ENCODE measurements around the gene FGF9. TPM values are rescaled to one million over a fixed set of nuclear protein-coding genes. Genes with fewer than 3 reads are reported as not detected.

Gene FGF9
- total RNA-seq, 1 donor from 2014 or later: 0.75 TPM

DNA sequence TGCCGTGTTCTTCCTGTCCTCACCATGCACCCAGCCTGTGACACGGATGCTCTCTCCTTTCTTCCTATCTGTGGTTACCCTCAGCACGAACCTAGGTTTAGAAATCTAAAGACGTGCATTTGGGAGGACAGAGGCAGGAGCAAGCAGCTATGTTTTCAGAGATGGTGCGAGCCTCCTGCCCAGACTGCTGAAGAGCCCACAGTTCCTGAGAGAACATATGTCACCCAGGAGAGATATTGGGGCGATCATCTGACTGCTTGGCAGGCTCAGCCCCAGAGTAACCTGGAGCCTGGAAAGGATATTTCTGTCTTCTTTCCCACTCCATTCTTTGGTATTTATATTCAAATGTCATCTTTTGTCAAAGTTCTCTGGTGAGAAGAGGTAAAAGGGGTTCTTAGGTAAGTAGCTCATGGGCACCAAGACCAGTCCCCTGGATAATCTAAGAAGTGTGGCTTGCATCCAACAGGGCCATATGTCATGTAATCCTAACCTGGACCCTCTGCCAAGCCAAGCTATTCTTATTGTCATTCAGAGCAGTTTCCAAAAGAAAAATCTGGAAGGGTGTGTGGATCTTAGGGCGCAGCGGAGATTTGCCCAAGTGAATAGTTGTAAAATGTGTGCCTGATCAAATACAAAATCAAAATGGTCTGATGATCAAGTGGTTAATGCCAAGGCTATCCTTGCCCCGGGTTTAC, 59.5 kb downstream of the FGF9 start:
- H3K4me3 ChIP-seq (ENCODE audit: low read depth, low read length): no peak overlapping the region
- TF ChIP-seq CTCF (conservative IDR thresholded peaks at IDR 0.05; ENCODE audit: low read depth, low read length): no peak
- DNase-seq (ENCODE audit: low read depth): no peak

DNA sequence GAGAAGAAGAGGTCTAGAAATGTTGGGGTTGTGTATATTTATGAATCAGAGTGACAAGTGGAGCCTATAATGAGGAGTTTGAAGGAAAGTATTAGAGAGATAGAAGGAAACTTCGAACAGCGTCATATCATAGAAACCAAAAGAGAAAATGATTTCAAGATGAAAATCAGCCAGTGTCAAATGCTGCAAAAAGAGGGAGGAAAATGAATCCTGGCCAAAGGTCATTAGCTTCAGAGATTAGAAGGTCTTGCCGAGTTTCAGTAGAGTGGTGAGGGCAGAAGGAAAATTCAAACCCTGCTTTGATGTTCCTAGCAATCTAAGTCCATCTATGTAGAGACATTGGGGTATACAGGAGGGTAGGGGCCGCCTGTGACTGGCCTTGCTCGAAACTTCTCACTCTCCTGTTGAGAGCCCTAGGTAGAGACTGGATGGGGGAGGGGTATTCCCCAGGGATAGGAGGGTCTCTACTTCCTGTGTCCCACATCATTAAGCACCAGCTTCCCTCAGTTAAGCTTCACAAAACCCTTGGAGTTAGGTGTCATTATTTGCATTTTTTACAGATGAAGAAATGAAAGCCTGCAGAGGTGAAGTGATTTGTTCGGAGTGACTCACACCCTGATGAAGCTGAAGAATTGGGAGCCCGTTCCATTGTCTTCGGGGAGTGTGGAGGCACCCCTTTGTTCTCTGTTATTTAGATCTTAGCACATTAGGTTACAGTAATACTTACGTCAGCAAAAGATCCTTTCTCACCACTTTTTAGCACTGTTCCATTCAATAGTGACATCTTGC, 62.8 kb downstream of the FGF9 start:
- TF ChIP-seq CTCF (conservative IDR thresholded peaks at IDR 0.05; ENCODE audit: low read depth, low read length): no peak
- DNase-seq (ENCODE audit: low read depth): no peak
- no peak overlapping the region for H3K4me3 ChIP-seq (ENCODE audit: low read depth, low read length)

DNA sequence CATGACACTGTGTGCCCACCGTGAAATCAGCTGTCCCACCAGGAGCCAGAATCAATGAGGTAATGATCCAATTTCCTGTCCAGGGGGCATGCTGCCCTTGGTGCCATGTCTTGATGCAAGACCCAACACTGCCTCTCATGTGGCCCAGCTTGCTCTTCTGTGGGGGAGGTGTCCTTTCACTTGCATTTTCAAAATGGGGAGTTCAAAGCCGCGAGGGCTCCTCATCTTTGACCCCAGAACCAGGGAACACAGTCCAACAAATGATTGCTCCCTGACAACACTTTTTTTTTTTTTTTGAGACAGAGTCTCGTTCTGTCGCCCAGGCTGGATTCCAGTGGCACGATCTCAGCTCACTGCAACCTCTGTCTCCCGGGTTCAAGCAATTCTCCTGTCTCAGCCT, 64.1 kb downstream of the FGF9 start:
- DNase-seq (ENCODE audit: low read depth): no peak
- no peak overlapping the region for H3K4me3 ChIP-seq (ENCODE audit: low read depth, low read length)
- TF ChIP-seq CTCF (conservative IDR thresholded peaks at IDR 0.05; ENCODE audit: low read depth, low read length): no peak

GRCh38 chr13:21735701-21736401, 65.0 kb downstream of the FGF9 start:
- TF ChIP-seq CTCF (conservative IDR thresholded peaks at IDR 0.05; ENCODE audit: low read depth, low read length): no peak
- no peak overlapping the region for H3K4me3 ChIP-seq (ENCODE audit: low read depth, low read length)
- DNase-seq (ENCODE audit: low read depth): no peak

DNA sequence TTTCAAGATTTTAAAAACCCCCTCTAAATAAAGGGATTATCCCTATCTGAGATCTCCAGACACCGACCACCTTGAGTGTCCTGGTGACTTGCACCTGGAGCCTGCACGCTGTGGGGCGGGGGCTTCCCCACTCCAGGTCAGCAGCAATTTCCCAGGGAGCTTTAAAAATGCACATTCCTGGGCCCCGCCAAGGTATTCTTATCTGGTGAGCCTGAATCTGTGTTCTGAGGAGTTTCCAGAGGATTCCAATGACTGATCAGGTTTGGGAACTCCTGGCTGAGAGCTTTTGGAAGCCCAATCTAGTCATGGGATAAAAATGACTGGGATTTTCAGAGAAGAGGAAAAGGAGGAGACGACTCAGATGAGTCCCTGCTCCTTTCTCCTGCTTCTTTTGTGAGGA, 66.1 kb downstream of the FGF9 start:
- TF ChIP-seq CTCF (conservative IDR thresholded peaks at IDR 0.05; ENCODE audit: low read depth, low read length): no peak
- no peak for DNase-seq (ENCODE audit: low read depth)

DNA sequence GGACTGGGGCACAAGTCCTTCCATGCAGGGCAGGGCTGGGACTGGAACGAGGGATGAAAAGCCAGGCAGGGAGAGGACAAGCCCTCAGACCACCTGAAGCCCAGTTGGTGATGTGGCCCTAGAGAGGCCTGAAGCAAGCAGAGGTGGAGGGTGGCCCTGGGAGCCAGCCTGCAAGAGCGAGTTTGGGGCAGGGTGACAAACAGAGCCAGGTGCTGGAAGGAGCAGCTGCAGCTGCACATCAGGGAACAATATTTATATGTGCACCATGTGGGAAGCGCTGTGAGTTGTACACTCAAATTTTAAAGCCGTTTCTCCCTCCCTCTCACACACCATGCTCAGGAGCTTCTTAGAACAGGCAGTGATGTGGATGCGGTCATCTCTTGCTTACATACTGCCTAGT, 67.8 kb downstream of the FGF9 start:
- H3K4me3 ChIP-seq (ENCODE audit: low read depth, low read length): no peak overlapping the region
- DNase-seq (ENCODE audit: low read depth): no peak
- no peak for TF ChIP-seq CTCF (conservative IDR thresholded peaks at IDR 0.05; ENCODE audit: low read depth, low read length)

More for the DNA sequence above, 66.1 kb downstream of the FGF9 start:
- no peak overlapping the region for H3K4me3 ChIP-seq (ENCODE audit: low read depth, low read length)

Measured in epithelial cell of proximal tubule (primary cell).